Heart right ventricle (tissue), 16 donors: ENCODE results near the gene MAML2. TPM values are rescaled to one million over a fixed set of nuclear protein-coding genes. Genes with fewer than 3 reads are reported as not detected.

Experiments used
- ATAC-seq, 8 donors: fragments of 200-7000 bp; cut with Tn5 transposase; one replicate each; pipeline ENCODE4 v1.9.1; 2020; ENCODE audit warnings: mild to moderate bottlenecking in 8 of 8, moderate library complexity in 8 of 8, moderate number of reproducible peaks in 1 of 8
- DNase-seq, 2 donors: peaks; one replicate each; pipeline ENCODE4 v3.0.0-alpha.2; 2020
- H3K27ac ChIP-seq, 10 donors: fragments of 200-600 bp; sonication (generic) in 2 of 10; one replicate each; pipeline versions ENCODE4 v1.5.0 to v1.8.0; 2020 to 2022; ENCODE audit warnings: mild to moderate bottlenecking in 3 of 10
- H3K27me3 ChIP-seq, 7 donors: fragments of 200-600 bp; one replicate each; pipeline ENCODE4 v1.8.0; 2021 to 2022; ENCODE audit warnings: mild to moderate bottlenecking in 2 of 7
- H3K36me3 ChIP-seq, 9 donors: fragments of 200-600 bp; sonication (generic) in 1 of 9; one replicate each; pipeline versions ENCODE4 v1.5.0 to v1.8.0; 2020 to 2022; ENCODE audit warnings: mild to moderate bottlenecking in 2 of 9
- H3K4me1 ChIP-seq, 9 donors: fragments of 200-600 bp; sonication (generic) in 1 of 9; one replicate each; pipeline versions ENCODE4 v1.5.0 to v1.8.0; 2020 to 2022; ENCODE audit warnings: mild to moderate bottlenecking in 4 of 9
- H3K4me3 ChIP-seq, 10 donors: fragments of 200-600 bp; sonication (generic) in 2 of 10; one replicate each; pipeline versions ENCODE4 v1.5.0 to v1.8.0; 2020 to 2022; ENCODE audit warnings: mild to moderate bottlenecking in 7 of 10, moderate library complexity in 2 of 10
- H3K9me3 ChIP-seq, 11 donors: fragments of 200-600 bp in 10 of 11; sonication (generic) in 2 of 11; one replicate each; pipeline versions ENCODE4 v1.5.0 to v1.8.0; 2013 to 2022; ENCODE audit warnings: mild to moderate bottlenecking in 2 of 11, control low read depth in 1 of 11, moderate library complexity in 1 of 11
- WGBS, 2 donors: extraction: QIAGEN DNeasy Blood & Tissue Kit; methylation state at CpG; one replicate each; pipeline ENCODE4 v1.1.7; 2013; ENCODE audit warnings: inconsistent platforms in 1 of 2; 5-methylcytosine and 5-hydroxymethylcytosine counted together
- intact Hi-C, 10 donors: fragments of 100-400 bp; cut with DNase I; formaldehyde crosslinking; loops; one replicate each; pipeline versions ENCODE4 v1.11.1 to v1.14.2; 2022
- polyA plus RNA-seq, 2 donors: library from polyadenylated mRNA; stranded (reverse); fragments of 200-250 nt; gene quantifications; one replicate each; pipeline ENCODE4 v1.2.3, GENCODE V29; 2013
- total RNA-seq, 10 donors: library from RNA; stranded (reverse); fragmentation: NEBNext Ultra II Directional in 3 of 10; extraction: Animal tissue kit (Norgen Biotek cat#: 25700) in 3 of 10; gene quantifications; one replicate each; pipeline versions ENCODE4 v1.2.1 to v1.2.4, GENCODE V29; 2021 to 2023
- TF ChIP-seq, protein P1 (sequence below), 9 donors: fragments of 200-600 bp; sonication (generic) in 2 of 9; IDR thresholded peaks; one replicate each; pipeline versions ENCODE4 v1.5.0 to v1.8.0; 2021 to 2022; ENCODE audit warnings: antibody characterized with exemption in 9 of 9, mild to moderate bottlenecking in 5 of 9, moderate library complexity in 1 of 9
- donor health status: Arrhythmogenic right ventricular cardiomyopathy.
- donor health status: ischemic (EF 13 %, LVEDD 7.1; RV severe dilation, severe dysfunction).
- donor health status: healthy with polysubstance abuse.
- donor health status: DM: no; HTN: yes; CAD: no.
- donor health status: DM: no; HTN: no; CAD: no.
- donor health status: ischemic (EF 25% LVEDD 6.9; RV normal size, moderate dysfunction).
- donor health status: ischemic (EF 25% LVEDD 5.7; RV mildly dilated, moderate dysfunction).
- donor health status: healthy.
- donor health status: DM: yes; HTN: yes; CAD: no.
- donor health status: Ischemic cardiomyopathy.
- donor health status: ischemic (EF 35%, LVEDD 5.7; RV mildly dilated, moderate dysfunction).
- donor health status: nonischemic (EF 11% LVEDD 7.7; RV severe dilation, severe dysfunction).
- donor health status: DM: yes; HTN: yes; CAD: no.
- donor health status: PGD.
- donor health status: ischemic (EF 29% LVEDD 5.4; RV normal size, mild dysfunction).
- donor health status: nonischemic (EF 23%, LVEDD 6.1; RV moderate dilation, normal function).

MAML2 gene
- total and polyA plus RNA-seq, 12 donors, result 1.3 to 6.1 (median 4.1) TPM

GRCh38 chr11:95993438-95994298 lies 349.3 kb downstream of the MAML2 start:
- Histone ChIP-seq H3K27ac (no peak overlapping the region), H3K27me3 (no peaks in the 10 kb centered on the region), H3K9me3 (no peaks in the 10 kb centered on the region), H3K36me3 (peaks cover 0 to 26% (median 0%) of the 10 kb centered on the region in 9 donors), H3K4me3 (no peak overlapping the region), H3K4me1 (peaks cover 0 to 14% (median 0%) of the 10 kb centered on the region in 9 donors)
- TF ChIP-seq, protein P1, sequence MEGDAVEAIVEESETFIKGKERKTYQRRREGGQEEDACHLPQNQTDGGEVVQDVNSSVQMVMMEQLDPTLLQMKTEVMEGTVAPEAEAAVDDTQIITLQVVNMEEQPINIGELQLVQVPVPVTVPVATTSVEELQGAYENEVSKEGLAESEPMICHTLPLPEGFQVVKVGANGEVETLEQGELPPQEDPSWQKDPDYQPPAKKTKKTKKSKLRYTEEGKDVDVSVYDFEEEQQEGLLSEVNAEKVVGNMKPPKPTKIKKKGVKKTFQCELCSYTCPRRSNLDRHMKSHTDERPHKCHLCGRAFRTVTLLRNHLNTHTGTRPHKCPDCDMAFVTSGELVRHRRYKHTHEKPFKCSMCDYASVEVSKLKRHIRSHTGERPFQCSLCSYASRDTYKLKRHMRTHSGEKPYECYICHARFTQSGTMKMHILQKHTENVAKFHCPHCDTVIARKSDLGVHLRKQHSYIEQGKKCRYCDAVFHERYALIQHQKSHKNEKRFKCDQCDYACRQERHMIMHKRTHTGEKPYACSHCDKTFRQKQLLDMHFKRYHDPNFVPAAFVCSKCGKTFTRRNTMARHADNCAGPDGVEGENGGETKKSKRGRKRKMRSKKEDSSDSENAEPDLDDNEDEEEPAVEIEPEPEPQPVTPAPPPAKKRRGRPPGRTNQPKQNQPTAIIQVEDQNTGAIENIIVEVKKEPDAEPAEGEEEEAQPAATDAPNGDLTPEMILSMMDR (IDR thresholded peaks at IDR 0.05), result no peak
- 80 to 81% methylated on average over 10 of the region's 10 CpGs for WGBS, 2 donors
- no peak for ATAC-seq
- no peak for DNase-seq
- intact Hi-C loops, result loop anchor here in 1 of 10 donors (5.0 kb wide), 1 partner anchor 71 kb away; the partner anchor contains the start of gene MTMR2

DNA sequence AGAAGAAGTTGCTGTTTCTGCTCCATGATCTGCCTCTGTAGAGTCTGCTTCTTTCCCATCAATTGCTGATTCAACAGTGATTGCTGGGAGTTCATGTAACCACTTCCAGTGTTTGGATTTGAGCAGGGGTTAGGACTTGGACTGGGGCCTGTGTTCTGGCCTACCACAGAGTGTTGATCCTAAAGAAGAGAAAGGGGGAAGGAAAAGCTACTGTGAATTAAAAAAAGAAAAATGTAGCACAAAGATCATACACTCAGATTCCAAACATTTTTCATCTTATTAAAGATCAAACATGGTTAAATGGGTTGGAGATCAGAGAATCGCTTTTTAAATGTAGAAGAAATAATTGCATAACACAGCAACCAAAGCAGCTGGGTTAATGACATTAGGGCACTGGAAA lies 351.4 kb downstream of the MAML2 start:
- Histone ChIP-seq H3K9me3 (no peaks in the 10 kb centered on the region), H3K4me3 (no peak overlapping the region), H3K27ac (peak overlapping the region in 2 of 10 donors; percentile 3 to 16), H3K4me1 (peaks cover 0 to 14% (median 0%) of the 10 kb centered on the region in 9 donors), H3K27me3 (no peaks in the 10 kb centered on the region), H3K36me3 (peaks cover 0 to 31% (median 0%) of the 10 kb centered on the region in 9 donors)
- TF ChIP-seq, protein P1 (IDR thresholded peaks at IDR 0.05), result no peak
- DNase-seq (no peak), ATAC-seq (no peak)
- WGBS, 2 donors, result 75 to 91% methylated on average over 1 of the region's 1 CpG
- intact Hi-C loops, result loop anchor here in 1 of 10 donors (5.0 kb wide), 1 partner anchor 69 kb away; the partner anchor contains the start of gene MTMR2

DNA sequence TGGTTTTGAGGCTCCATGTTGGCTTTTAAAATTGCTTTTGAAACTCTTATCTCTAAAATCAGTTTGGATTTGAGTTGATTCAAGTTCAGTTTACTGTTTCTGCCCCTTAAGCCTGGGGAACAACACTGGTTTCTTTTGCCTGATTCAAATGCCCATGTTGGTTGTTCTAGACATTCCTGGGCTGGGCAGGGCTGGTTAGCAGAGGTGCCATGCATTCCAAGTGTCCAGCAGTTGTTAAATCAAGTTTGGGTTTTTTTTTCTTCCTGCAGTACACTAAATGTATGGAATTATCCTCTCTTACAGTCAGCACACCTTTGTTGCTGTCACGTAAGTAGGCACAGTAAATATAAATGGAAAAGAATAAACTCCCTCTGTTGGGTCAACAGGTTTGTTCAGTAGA lies 351.9 kb downstream of the MAML2 start:
- ATAC-seq (no peak), DNase-seq (no peak)
- Histone ChIP-seq H3K9me3 (no peaks in the 10 kb centered on the region), H3K27ac (peak overlapping the region in 1 of 10 donors; percentile 3), H3K27me3 (no peaks in the 10 kb centered on the region), H3K36me3 (peaks cover 0 to 35% (median 0%) of the 10 kb centered on the region in 9 donors), H3K4me1 (peaks cover 0 to 14% (median 0%) of the 10 kb centered on the region in 9 donors), H3K4me3 (no peak overlapping the region)
- TF ChIP-seq, protein P1 (IDR thresholded peaks at IDR 0.05), result no peak
- WGBS, 2 donors, result 96 to 97% methylated on average over 1 of the region's 1 CpG
- intact Hi-C loops, result loop anchor here in 1 of 10 donors (5.0 kb wide), 1 partner anchor 69 kb away; the partner anchor contains the start of gene MTMR2

DNA sequence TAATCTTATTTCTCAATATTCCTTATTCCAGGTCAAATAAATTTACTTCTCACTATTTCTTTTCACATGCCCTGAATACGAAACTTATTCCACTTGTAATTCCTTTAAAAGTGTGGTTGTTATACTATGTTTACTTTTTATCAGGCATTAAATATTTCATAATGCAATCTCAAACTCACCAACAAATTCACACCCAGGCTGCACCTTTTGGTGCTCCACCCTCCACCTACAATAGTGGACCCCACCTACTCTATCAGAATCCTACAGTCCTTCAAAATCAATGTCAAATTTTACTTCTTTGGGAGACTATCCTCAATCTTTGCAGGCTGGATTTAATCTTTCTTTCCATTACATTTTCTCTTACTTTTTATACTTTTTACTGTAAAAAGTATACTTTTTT lies 353.2 kb downstream of the MAML2 start:
- no peaks in the 10 kb centered on the region for H3K9me3 ChIP-seq
- no peaks in the 10 kb centered on the region for H3K27me3 ChIP-seq
- H3K4me1 ChIP-seq, result peaks cover 0 to 14% (median 0%) of the 10 kb centered on the region in 9 donors
- TF ChIP-seq, protein P1 (IDR thresholded peaks at IDR 0.05), result no peak
- H3K27ac ChIP-seq, result no peak overlapping the region
- H3K36me3 ChIP-seq, result peaks cover 0 to 46% (median 0%) of the 10 kb centered on the region in 9 donors
- ATAC-seq, result no peak
- no peak overlapping the region for H3K4me3 ChIP-seq
- intact Hi-C loops, result loop anchor here in 2 of 10 donors (5.0 to 10.0 kb wide), 2 partner anchors 67 to 145 kb away; partner anchors contain the start of gene MTMR2 (in 1 of the 2)
- 96 to 100% methylated on average over 1 of the region's 1 CpG for WGBS, 2 donors
- no peak for DNase-seq
